Measurements from ENCODE around the gene TECTA.
"Not testable (repeated sequence)": the region's sequence is repeated elsewhere in the genome, so short reads cannot be mapped to it uniquely, and the experiment has no call there.

Gene TECTA

DNA sequence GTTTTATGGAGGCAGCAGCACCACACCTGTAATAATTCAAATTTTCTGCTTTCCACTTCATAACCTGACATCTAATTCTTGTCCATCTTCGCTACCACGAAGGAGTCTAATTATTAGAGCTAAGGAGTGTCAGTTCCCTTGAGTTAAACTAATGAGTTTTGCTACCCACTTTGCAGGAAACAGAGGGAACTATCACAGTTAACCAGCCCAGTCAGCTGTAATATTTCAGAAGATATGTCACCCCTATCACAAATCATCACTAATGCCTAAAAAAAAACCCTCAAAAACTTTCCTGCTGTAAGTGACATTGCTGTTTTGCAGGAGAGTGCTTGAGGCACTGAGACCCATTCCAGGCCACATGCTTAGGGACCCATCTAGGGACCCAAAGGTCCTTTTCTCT lies 8.4 kb downstream of the TECTA start:
- Mint-ChIP-seq H3K4me1 (ENCODE audit: low read depth) (peaks cover 4% of the 10 kb centered on the region), H3K27ac (no peak overlapping the region), H3K27me3 (peaks cover 1% of the 10 kb centered on the region), H3K4me3 (no peak overlapping the region), H3K36me3 (no peaks in the 10 kb centered on the region), H3K9me3 (ENCODE audit: low read depth) (no peaks in the 10 kb centered on the region)

DNA sequence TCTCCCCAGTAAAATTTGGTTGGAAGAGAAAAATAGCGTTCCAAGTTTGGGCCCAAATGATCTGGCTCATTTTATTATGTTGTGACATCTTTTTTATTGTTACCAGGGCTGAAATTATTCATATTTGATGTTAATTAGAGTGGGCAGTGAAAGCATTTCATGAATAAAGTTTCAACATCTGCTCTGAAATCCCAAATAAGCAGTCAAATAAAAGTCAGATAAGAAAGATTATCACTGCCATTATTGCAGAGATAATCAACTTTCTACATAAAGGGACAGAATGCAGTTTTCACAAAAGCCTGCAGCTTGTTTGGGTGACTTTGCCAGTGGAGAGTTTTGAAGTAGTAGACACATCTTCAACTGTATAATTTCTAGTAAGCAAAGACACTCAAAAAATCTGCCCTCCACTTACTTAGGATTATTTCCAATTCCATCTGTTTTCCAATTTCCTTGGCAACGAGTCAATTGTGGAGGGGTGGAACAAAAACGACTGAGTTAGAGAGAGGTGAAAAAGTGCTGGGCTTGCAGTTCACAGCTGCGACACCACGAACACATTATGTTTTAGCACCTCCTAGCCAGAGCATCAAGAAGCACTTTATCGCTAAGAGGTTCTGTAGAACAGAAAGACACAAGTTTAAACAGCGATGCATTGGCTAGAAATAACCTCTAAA lies 9.0 kb downstream of the TECTA start:
- Mint-ChIP-seq H3K9me3 (ENCODE audit: low read depth) (no peaks in the 10 kb centered on the region), H3K27ac (no peak overlapping the region), H3K4me1 (ENCODE audit: low read depth) (peaks cover 4% of the 10 kb centered on the region), H3K36me3 (no peaks in the 10 kb centered on the region), H3K27me3 (peaks cover 1% of the 10 kb centered on the region), H3K4me3 (no peak overlapping the region)

DNA sequence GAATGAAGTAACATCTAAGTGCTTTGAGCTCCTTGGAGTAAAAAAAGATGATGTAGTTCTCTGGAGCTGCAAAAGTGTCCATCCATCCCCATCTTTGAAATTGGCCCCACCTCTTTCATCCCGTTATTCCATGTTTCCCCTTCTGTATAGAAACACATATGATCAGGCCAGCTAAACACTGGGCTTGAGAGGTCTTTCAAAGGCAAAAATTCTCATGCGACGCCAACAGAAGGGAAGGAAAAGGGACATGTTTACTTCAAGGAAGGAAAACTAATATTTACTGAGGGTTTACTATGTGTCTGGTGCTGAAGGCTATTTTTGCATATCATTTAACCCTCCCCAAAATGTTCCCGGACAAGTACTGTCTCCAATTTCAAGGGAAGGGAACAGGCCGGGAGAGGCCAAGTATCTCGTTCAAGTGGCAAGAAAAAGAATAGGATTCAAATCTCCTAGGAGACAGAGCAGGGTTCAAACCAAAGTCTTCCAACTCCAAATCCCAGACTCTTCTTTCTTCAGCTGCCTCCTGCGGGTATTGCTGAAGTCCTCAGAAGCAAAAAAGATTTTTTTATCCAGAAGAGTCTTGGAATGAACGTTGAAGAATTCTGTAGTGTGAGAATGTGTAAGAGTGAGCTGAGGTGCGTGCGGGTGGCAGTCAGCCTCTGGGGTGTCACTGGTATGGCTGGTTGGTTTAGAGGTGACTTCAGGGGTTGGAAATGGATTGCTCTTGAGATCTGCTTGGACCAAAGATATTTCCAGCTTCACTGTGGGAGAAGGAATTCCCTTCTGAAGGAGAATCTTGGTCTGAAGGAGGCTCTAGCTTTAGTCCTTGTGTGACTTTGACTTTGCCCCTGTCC lies 10.1 kb downstream of the TECTA start:
- H3K27ac Mint-ChIP-seq = no peak overlapping the region
- H3K27me3 Mint-ChIP-seq = peaks cover 3% of the 10 kb centered on the region
- H3K4me1 Mint-ChIP-seq (ENCODE audit: low read depth) = peaks cover 4% of the 10 kb centered on the region

DNA sequence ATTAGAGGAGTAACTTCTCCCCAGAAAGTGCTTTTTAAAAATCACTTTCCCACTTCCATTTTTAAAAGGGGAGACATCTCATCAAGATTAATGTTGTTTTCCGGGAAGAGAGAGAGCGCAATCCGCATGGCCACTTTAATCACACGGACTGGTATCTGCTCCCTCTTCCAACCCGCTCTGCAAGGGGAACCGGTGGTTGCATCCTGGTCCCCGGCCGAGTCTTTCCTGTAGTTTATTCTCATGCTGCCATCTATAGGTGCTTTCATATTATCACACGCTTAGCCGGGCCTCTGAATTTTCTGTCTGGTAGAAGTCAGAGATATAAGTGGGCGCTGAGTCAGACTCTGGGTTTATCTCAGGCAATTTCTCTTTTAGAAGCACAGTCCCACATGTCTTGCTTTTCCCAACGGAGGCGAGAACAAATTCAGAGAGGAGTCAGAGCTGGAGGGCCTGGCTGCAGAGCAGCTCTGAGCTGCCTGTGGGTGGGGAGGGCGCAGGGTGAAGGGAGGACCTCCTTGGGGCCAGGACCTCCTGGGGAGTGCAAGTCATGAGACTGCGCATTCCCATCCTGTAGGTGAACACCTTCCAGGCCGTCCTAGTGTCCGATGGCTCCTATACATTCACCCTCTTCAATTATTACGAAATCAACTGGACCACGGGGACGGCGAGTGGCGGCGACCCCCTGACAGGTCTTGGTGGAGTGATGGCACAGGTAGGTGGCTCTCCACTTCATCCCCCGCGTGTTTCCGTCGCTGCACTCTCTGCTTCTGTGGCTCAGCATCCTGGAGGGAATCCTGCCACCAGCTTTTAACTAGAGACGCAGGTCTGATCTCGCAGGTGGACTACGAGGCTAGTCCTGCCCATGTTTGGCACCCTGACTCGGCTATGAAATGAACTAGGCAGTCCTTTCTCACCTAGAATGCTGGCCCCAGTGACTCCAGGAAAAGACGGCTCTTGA lies 11.7 kb downstream of the TECTA start:
- H3K4me1 Mint-ChIP-seq (ENCODE audit: low read depth) = peaks cover 4% of the 10 kb centered on the region
- peaks cover 3% of the 10 kb centered on the region for H3K27me3 Mint-ChIP-seq
- H3K27ac Mint-ChIP-seq = no peak overlapping the region
- no peaks in the 10 kb centered on the region for H3K9me3 Mint-ChIP-seq (ENCODE audit: low read depth)
- H3K36me3 Mint-ChIP-seq = no peaks in the 10 kb centered on the region
- H3K4me3 Mint-ChIP-seq = no peak overlapping the region

More for the DNA sequence above, 10.1 kb downstream of the TECTA start:
- no peaks in the 10 kb centered on the region for H3K36me3 Mint-ChIP-seq
- H3K4me3 Mint-ChIP-seq = no peak overlapping the region
- no peaks in the 10 kb centered on the region for H3K9me3 Mint-ChIP-seq (ENCODE audit: low read depth)

DNA sequence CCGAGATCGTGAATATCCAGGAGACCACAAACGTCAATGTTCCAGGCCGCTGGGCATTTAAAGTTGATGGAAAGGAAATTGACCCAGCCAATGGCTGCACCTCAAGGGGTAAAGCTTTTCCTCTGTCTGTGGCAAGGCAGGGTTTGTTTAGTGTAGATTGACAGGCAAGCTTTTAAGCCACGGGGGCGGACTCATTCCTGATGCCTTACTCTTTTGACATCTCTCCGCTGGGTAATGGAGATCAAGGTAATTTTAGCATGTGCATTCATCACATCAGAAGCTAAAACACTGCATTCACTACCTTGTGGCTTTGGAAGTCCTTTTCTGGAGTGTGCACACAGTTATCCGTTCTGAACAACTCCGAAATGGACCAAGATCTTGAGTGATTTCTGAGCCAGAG lies 12.6 kb downstream of the TECTA start:
- Mint-ChIP-seq H3K4me1 (ENCODE audit: low read depth) (peaks cover 4% of the 10 kb centered on the region), H3K9me3 (ENCODE audit: low read depth) (no peaks in the 10 kb centered on the region), H3K27ac (no peak overlapping the region), H3K36me3 (no peaks in the 10 kb centered on the region), H3K27me3 (peaks cover 3% of the 10 kb centered on the region), H3K4me3 (no peak overlapping the region)

DNA sequence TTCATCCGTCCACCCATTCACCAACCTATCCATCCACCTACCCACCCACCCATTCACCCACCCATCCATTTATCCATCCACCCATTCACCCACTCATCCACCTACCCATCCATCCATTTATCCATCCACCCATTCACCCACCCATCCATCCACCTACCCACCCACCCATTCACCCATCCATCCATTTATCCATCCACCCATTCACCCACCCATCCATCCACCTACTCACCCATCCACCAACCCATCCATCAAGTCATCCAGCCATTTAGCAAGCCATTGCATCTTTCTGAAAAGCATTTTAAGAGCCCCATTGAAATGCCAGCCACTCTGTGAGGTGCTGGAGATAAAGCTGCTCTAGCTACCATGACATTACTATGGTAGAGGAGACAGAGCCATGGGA lies 14.0 kb downstream of the TECTA start:
- not testable (repeated sequence) for H3K27ac Mint-ChIP-seq; H3K36me3 Mint-ChIP-seq; H3K4me1 Mint-ChIP-seq (ENCODE audit: low read depth); H3K4me3 Mint-ChIP-seq; H3K9me3 Mint-ChIP-seq (ENCODE audit: low read depth); H3K27me3 Mint-ChIP-seq

DNA sequence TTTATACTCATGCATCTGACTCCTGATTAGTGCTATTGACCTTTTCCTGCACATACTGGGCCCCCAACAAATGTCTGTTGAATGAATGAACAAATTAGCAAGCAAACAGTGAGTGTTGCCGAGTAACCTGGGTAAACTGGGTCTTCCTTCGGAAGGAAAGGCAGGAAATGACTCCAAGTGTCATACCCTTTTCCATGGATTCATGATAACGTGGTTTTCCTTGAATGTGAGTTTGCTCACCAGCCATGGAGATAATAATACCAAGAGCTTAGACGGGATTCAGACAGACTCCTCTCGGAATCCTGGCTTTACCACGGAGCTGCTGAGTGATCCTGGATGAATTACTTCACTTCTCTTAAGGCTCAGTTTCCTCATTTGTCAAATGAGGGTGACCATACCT lies 16.7 kb downstream of the TECTA start:
- no peak overlapping the region for H3K4me3 Mint-ChIP-seq
- H3K27ac Mint-ChIP-seq = no peak overlapping the region
- no peaks in the 10 kb centered on the region for H3K4me1 Mint-ChIP-seq (ENCODE audit: low read depth)
- no peaks in the 10 kb centered on the region for H3K36me3 Mint-ChIP-seq
- H3K9me3 Mint-ChIP-seq (ENCODE audit: low read depth) = no peaks in the 10 kb centered on the region
- peaks cover 2% of the 10 kb centered on the region for H3K27me3 Mint-ChIP-seq

DNA sequence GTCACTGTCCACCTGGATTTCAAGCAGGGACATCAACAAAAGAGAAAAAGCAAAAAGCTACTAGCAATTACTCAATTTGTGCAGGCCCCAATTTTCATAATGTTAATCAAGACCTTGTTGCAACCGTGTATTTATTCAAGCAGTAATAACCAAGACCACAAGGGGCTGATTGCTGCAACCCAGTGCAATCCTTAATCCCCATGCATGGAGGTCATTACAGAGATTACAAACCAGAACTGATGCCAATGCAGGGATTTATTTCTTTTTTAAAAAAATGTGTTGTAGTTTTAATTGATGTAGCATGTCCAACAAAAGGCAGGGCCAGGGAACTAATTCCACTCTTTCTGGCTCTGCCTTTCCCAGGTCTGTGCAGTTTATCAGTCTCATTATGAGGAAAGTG lies 18.4 kb downstream of the TECTA start:
- Mint-ChIP-seq H3K27ac (no peak overlapping the region), H3K4me1 (ENCODE audit: low read depth) (no peaks in the 10 kb centered on the region), H3K4me3 (no peak overlapping the region), H3K27me3 (peaks cover 2% of the 10 kb centered on the region), H3K36me3 (peaks cover 3% of the 10 kb centered on the region), H3K9me3 (ENCODE audit: low read depth) (peaks cover 4% of the 10 kb centered on the region)

DNA sequence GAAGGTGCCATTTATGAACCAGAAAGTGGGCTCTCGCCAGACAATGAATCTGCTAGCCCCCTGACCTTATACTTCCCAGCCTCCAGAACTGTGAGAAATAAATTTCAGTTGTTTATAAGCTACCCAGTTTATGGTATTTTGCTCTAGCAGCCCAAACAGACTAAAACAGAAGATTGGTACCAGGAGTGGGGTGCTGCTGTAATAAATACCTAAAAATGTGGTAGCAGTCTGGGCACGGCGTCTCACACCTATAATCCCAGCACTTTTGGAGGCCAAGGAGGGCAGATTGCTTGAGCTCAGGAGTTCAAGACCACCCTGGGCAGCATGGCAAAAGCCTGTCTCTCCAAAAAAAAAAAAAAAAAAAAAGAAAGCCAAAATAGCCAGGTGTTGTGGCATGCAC lies 21.3 kb downstream of the TECTA start:
- Mint-ChIP-seq H3K27ac (no peak overlapping the region), H3K36me3 (peaks cover 3% of the 10 kb centered on the region), H3K9me3 (ENCODE audit: low read depth) (peaks cover 4% of the 10 kb centered on the region), H3K4me3 (no peak overlapping the region), H3K4me1 (ENCODE audit: low read depth) (no peaks in the 10 kb centered on the region), H3K27me3 (no peaks in the 10 kb centered on the region)

DNA sequence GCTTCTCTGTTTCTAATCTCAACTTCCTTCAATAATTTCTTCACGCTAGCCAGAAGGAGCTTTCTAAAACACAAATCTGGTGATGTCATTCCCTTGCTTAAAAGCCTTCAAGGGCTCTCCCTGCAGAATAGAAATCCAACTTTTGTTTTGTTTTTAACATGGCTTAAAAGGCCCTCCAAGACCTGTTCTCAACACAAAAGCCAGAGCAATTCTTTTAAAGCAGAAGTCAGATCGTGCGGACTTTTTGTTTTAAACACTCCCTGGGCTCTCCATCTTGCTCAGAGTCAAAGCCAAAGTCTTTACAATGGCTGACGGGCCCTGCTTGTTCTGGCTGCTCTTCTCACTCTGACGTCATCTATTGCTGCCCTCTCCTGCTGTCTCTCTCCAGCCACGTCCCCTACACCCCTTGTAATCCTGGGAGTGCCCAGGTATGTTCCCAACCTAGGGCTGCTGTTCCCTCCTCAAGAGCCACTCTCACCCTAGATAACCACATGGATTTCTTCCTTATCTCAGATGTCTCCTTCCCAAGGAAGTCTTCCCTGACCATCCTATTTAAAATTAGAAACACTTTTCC lies 22.5 kb downstream of the TECTA start:
- Mint-ChIP-seq H3K27ac (no peak overlapping the region), H3K4me3 (no peak overlapping the region), H3K27me3 (peaks cover 1% of the 10 kb centered on the region), H3K36me3 (peaks cover 3% of the 10 kb centered on the region), H3K9me3 (ENCODE audit: low read depth) (peaks cover 4% of the 10 kb centered on the region), H3K4me1 (ENCODE audit: low read depth) (no peaks in the 10 kb centered on the region)

DNA sequence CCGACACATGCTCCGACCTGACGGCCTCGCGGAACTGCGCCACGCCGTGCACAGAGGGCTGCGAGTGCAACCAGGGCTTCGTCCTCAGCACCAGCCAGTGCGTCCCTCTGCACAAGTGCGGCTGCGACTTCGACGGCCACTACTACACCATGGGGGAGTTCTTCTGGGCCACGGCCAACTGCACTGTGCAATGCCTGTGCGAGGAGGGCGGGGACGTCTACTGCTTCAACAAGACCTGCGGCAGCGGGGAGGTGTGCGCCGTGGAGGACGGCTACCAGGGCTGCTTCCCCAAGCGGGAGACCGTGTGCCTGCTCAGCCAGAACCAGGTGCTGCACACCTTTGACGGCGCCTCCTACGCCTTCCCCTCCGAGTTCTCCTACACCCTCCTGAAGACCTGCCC lies 26.8 kb downstream of the TECTA start:
- Mint-ChIP-seq H3K36me3 (peaks cover 3% of the 10 kb centered on the region), H3K27ac (no peak overlapping the region), H3K4me3 (no peak overlapping the region), H3K4me1 (ENCODE audit: low read depth) (no peaks in the 10 kb centered on the region), H3K9me3 (ENCODE audit: low read depth) (peaks cover 4% of the 10 kb centered on the region), H3K27me3 (peaks cover 1% of the 10 kb centered on the region)

DNA sequence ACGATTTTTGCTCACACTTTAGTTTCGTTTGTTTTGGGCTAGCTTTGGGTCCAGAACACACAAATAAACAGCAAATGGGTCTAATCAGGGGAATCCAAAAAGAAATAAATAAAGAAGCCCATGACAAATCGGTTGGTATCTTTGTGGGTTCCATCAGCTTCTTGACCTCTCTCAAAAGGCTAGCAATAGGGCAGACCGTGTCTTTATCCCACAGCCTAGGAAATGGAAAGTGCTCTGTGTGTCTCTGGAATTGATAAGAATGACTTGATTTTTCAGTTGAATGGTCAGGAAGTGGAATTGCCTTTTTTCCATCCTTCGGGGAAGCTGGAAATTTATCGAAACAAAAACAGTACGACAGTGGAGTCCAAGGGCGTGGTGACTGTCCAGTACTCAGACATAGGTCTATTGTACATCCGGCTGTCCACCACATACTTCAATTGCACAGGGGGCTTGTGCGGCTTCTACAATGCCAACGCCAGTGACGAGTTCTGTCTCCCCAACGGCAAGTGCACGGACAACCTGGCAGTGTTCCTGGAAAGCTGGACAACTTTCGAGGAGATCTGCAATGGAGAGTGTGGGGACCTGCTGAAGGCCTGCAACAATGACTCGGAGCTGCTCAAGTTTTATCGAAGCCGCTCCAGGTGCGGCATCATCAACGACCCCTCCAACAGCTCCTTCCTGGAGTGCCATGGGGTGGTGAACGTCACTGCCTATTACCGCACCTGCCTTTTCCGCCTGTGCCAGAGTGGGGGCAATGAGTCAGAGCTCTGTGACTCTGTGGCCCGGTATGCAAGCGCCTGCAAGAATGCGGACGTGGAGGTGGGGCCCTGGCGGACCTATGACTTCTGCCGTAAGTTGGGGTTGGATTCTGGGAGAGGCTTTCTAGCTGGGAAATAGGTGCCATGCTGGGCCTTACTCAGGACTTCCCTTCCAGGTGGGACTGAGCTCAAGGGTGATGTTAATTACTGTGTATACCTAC lies 28.6 kb downstream of the TECTA start:
- H3K36me3 Mint-ChIP-seq = no peaks in the 10 kb centered on the region
- no peak overlapping the region for H3K4me3 Mint-ChIP-seq
- H3K9me3 Mint-ChIP-seq (ENCODE audit: low read depth) = no peaks in the 10 kb centered on the region
- peaks cover 1% of the 10 kb centered on the region for H3K27me3 Mint-ChIP-seq
- no peaks in the 10 kb centered on the region for H3K4me1 Mint-ChIP-seq (ENCODE audit: low read depth)
- H3K27ac Mint-ChIP-seq = no peak overlapping the region

DNA sequence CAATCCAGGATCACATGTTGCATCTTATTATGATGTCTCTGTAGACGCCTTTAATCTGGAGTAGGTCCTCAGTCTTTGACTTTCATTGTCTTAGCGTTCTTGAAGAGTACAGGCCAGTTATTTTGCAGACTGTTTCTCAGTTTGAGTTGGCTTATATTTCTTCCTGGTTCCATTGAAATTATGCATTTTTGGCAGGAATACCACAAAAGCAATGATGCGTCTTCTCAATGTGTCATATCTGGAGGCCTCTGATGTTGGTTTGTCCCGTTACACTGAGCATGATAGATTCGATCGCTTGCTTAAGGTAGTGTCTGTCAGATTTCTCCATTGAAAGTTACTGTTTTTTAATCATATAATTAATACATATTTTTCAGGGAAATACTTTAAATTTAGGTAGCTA lies 30.6 kb downstream of the TECTA start:
- Mint-ChIP-seq H3K4me3 (no peak overlapping the region), H3K9me3 (ENCODE audit: low read depth) (no peaks in the 10 kb centered on the region), H3K27ac (no peak overlapping the region), H3K36me3 (no peaks in the 10 kb centered on the region), H3K4me1 (ENCODE audit: low read depth) (no peaks in the 10 kb centered on the region), H3K27me3 (peaks cover 1% of the 10 kb centered on the region)

Measured in activated naive CD8-positive, alpha-beta T cell (primary cell).